ENCODE data around the gene TLE5. TPM values are rescaled to one million over a fixed set of nuclear protein-coding genes. Genes with fewer than 3 reads are reported as not detected.

TLE5 gene
- total RNA-seq, 1 donor from 2014 or later: 302 TPM

DNA sequence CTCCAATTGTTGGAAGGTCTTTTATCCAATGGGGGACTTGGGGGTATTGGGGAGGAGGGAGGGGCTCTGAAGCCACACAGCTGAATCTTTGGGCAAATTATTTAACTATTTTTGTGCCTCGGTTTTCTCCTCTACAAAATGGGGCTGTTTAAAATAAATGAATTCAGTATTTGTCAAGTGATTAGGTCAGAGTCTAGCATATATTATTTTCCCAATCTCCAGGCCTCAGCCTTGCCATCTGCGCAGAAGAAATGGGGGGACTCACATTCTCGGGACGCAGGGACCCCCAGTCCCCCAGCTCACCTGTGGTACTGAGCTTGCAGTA is 1.5 kb downstream of the TLE5 start:
- Mint-ChIP-seq H3K4me3 (peak overlapping the region; percentile 90), H3K9me3 (no peaks in the 10 kb centered on the region), H3K4me1 (ENCODE audit: unreplicated experiment) (peaks cover 39% of the 10 kb centered on the region), H3K27me3 (no peaks in the 10 kb centered on the region), H3K27ac (peak overlapping the region; percentile 90), H3K36me3 (peaks cover 10% of the 10 kb centered on the region)
- no peak for DNase-seq (ENCODE audit: extremely low spot score, unreplicated experiment)
- TF ChIP-seq, protein P1, sequence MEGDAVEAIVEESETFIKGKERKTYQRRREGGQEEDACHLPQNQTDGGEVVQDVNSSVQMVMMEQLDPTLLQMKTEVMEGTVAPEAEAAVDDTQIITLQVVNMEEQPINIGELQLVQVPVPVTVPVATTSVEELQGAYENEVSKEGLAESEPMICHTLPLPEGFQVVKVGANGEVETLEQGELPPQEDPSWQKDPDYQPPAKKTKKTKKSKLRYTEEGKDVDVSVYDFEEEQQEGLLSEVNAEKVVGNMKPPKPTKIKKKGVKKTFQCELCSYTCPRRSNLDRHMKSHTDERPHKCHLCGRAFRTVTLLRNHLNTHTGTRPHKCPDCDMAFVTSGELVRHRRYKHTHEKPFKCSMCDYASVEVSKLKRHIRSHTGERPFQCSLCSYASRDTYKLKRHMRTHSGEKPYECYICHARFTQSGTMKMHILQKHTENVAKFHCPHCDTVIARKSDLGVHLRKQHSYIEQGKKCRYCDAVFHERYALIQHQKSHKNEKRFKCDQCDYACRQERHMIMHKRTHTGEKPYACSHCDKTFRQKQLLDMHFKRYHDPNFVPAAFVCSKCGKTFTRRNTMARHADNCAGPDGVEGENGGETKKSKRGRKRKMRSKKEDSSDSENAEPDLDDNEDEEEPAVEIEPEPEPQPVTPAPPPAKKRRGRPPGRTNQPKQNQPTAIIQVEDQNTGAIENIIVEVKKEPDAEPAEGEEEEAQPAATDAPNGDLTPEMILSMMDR (conservative IDR thresholded peaks at IDR 0.05): no peak

DNA sequence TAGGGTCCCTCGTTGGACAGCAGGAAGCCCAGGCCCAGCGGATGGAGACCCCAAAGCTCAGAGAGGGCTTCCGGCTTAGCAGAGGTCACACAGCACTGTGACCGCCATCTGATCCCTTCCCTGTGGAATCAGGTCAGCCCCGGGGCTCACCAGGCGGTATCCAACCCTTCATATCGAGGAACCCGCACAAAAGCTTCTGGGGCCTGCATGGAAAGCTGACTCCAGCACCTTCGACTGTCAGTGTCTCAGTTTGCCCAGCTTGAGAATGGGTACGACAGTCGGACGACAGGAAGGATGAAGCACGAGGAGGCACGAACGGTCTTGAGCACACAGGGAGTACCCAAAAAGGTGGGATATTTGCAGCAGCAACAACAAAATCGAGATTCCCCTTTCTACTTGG is 2.6 kb downstream of the TLE5 start:
- Mint-ChIP-seq H3K4me1 (ENCODE audit: unreplicated experiment) (peaks cover 40% of the 10 kb centered on the region), H3K9me3 (no peaks in the 10 kb centered on the region), H3K27me3 (no peaks in the 10 kb centered on the region), H3K4me3 (peak overlapping the region; percentile 59), H3K36me3 (peaks cover 16% of the 10 kb centered on the region), H3K27ac (no peak overlapping the region)
- TF ChIP-seq, protein P1 (conservative IDR thresholded peaks at IDR 0.05): no peak
- no peak for DNase-seq (ENCODE audit: extremely low spot score, unreplicated experiment)

DNA sequence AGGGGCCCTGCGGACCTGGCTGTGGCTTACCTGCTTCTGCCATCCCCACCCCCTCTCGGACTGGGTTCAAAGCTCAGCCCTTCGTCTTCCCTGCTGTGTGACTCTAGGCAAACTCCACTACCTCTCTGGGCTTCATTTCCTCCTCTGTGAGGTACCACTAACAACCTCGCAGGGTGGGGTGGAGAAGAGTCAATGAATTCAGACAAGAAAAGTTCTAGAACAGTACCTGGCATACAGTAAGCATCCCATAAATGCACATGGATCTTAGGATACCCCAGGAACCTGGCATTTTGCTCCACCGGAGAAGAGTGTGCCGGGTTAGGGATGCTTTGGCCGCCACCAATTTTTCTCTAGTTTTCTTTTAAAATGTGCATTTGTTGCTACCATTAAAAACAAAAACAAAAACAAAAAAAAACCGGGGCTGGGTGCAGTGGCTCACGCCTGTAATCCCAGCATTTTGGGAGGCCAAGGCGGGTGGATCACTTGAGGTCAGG is 3.4 kb downstream of the TLE5 start:
- peaks cover 45% of the 10 kb centered on the region for H3K4me1 Mint-ChIP-seq (ENCODE audit: unreplicated experiment)
- H3K27me3 Mint-ChIP-seq: no peaks in the 10 kb centered on the region
- TF ChIP-seq, protein P1 (conservative IDR thresholded peaks at IDR 0.05): no peak
- H3K9me3 Mint-ChIP-seq: no peaks in the 10 kb centered on the region
- peak overlapping the region; percentile 56 for H3K4me3 Mint-ChIP-seq
- peaks cover 17% of the 10 kb centered on the region for H3K36me3 Mint-ChIP-seq
- H3K27ac Mint-ChIP-seq: peak overlapping the region; percentile 76
- no peak for DNase-seq (ENCODE audit: extremely low spot score, unreplicated experiment)

DNA sequence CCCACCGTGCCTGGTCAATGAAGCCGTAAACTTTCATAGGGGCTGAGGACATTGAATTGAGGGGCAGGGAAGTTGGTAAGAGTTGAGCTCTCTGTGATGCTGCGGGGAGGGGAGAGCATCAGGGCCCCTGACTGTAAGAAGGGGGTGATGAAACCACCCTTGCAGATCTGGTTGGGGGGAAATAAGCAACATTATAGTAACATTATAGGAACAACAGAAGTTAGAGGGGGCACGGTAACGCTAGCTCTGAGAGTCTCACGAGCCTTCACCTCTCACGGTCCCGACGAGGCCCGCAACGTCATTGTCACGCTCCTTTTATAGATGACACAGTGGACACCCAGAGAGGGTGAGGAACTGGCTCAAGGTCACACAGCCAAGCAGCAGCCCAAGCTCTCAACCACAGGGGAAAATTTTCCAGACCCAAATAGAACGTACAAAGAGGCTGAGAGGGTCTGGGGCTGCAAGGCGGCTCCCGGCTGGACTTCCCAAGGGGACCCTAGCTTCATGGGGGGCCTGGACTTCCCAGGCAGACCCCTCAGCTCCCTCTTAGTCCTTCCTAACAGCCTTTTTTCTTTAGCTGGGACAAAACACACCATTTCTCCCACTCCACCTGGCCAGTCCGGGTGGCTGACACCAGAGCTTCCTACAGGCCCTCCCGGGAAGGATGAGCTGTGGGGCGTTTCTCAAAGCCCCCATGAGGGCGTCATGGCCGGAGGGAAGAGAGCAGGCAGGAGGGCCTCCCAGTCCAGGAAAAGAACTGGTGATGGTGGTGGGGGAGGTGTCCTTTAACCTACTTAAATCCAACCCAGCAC is 4.1 kb downstream of the TLE5 start:
- no peaks in the 10 kb centered on the region for H3K9me3 Mint-ChIP-seq
- peaks cover 43% of the 10 kb centered on the region for H3K4me1 Mint-ChIP-seq (ENCODE audit: unreplicated experiment)
- H3K36me3 Mint-ChIP-seq: peaks cover 17% of the 10 kb centered on the region
- peak overlapping the region; percentile 74 for H3K4me3 Mint-ChIP-seq
- no peak for DNase-seq (ENCODE audit: extremely low spot score, unreplicated experiment)
- H3K27me3 Mint-ChIP-seq: no peaks in the 10 kb centered on the region
- TF ChIP-seq, protein P1 (conservative IDR thresholded peaks at IDR 0.05): no peak
- H3K27ac Mint-ChIP-seq: peak overlapping the region; percentile 76

DNA sequence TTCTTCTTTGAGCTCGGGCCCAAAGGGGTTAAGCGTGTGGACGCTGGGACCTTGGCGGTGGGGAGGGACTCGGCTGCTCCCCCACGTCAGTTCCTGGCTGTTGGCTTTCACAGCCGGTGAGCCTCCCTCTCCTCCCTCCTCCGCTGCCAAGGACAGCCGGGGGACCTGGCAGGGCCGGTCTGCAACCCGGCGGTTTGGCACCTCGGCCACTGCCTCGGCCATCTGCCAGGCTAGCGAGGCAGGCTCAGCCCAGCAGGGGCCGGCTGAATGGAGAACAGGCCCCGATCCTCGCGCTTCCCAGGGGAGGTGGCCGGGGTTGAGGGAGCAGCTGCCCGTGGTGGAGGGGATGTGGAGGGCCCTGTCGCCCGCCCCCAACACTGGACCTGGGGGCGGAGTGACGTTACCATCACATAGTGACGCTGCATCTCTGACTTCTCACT is 5.0 kb downstream of the TLE5 start:
- peak overlapping the region; percentile 76 for H3K27ac Mint-ChIP-seq
- H3K4me1 Mint-ChIP-seq (ENCODE audit: unreplicated experiment): peaks cover 39% of the 10 kb centered on the region
- H3K4me3 Mint-ChIP-seq: peak overlapping the region; percentile 58
- H3K9me3 Mint-ChIP-seq: no peaks in the 10 kb centered on the region
- TF ChIP-seq, protein P1 (conservative IDR thresholded peaks at IDR 0.05): no peak
- no peaks in the 10 kb centered on the region for H3K27me3 Mint-ChIP-seq
- peaks cover 17% of the 10 kb centered on the region for H3K36me3 Mint-ChIP-seq
- no peak for DNase-seq (ENCODE audit: extremely low spot score, unreplicated experiment)

Data from type B pancreatic cell (in vitro differentiated cells).